GM21717 (cell line): Measurements from ENCODE around the gene KCNJ16.
"Not testable (repeated sequence)": the region's sequence is repeated elsewhere in the genome, so short reads cannot be mapped to it uniquely, and the experiment has no call there.

Source experiments
- ATAC-seq: cut with Tn5 transposase; IDR thresholded peaks from one replicate; pipeline ENCODE4 v1.9.1; 2021; ENCODE audit warnings: mild to moderate bottlenecking, moderate library complexity; ENCODE audit not compliant: unreplicated experiment

KCNJ16 gene

GRCh38 chr17:70074956-70075355 is at the start of gene KCNJ16:
Gene KCNJ16 (plus strand): TSS chr17:70075225. CDS start chr17:70132088, 56,863 bp downstream.
- ATAC-seq, result no peak

- no peak for ATAC-seq
Measured at GRCh38 chr17:70028397-70028796, 46.6 kb upstream of the KCNJ16 start.

- ATAC-seq, result no peak
Measured at GRCh38 chr17:70028978-70029767, 45.9 kb upstream of the KCNJ16 start.

- no peak for ATAC-seq
Measured at GRCh38 chr17:70030371-70030770, 44.7 kb upstream of the KCNJ16 start.

GRCh38 chr17:70031341-70031740 is 43.7 kb upstream of the KCNJ16 start:
- no peak for ATAC-seq

GRCh38 chr17:70033165-70033564 is 41.9 kb upstream of the KCNJ16 start:
- ATAC-seq, result no peak

GRCh38 chr17:70034158-70034557 is 40.9 kb upstream of the KCNJ16 start:
- ATAC-seq, result no peak

- no peak for ATAC-seq
Measured at GRCh38 chr17:70037498-70037897, 37.5 kb upstream of the KCNJ16 start.

GRCh38 chr17:70040336-70040735 is 34.7 kb upstream of the KCNJ16 start:
- no peak for ATAC-seq

- ATAC-seq, result no peak
Measured at GRCh38 chr17:70041061-70041460, 34.0 kb upstream of the KCNJ16 start.

GRCh38 chr17:70041540-70041939 is 33.5 kb upstream of the KCNJ16 start:
- ATAC-seq, result no peak

GRCh38 chr17:70045780-70046179 is 29.2 kb upstream of the KCNJ16 start:
- not testable (repeated sequence) for ATAC-seq

GRCh38 chr17:70047619-70048419 is 27.2 kb upstream of the KCNJ16 start:
- no peak for ATAC-seq

GRCh38 chr17:70049801-70050591 is 25.0 kb upstream of the KCNJ16 start:
- no peak for ATAC-seq

GRCh38 chr17:70050931-70051330 is 24.1 kb upstream of the KCNJ16 start:
- no peak for ATAC-seq

GRCh38 chr17:70053241-70054234 is 21.5 kb upstream of the KCNJ16 start:
- ATAC-seq, result no peak

- no peak for ATAC-seq
Measured at GRCh38 chr17:70055000-70055399, 20.0 kb upstream of the KCNJ16 start.

GRCh38 chr17:70059071-70059470 is 16.0 kb upstream of the KCNJ16 start:
- no peak for ATAC-seq

GRCh38 chr17:70059649-70060048 is 15.4 kb upstream of the KCNJ16 start:
- ATAC-seq, result no peak

GRCh38 chr17:70060415-70060814 is 14.6 kb upstream of the KCNJ16 start:
- ATAC-seq, result no peak
